Activated effector memory CD4-positive, alpha-beta T cell treated with Interleukin-2 at 50 U/mL for 16 hours (primary cell): ENCODE data around the gene ELF2.
"Not testable (repeated sequence)": the region's sequence is repeated elsewhere in the genome, so short reads cannot be mapped to it uniquely, and the experiment has no call there.

ENCODE experiments used
- DNase-seq: peaks from one replicate; pipeline ENCODE4 v3.0.0-alpha.2; 2020

Gene ELF2

DNA sequence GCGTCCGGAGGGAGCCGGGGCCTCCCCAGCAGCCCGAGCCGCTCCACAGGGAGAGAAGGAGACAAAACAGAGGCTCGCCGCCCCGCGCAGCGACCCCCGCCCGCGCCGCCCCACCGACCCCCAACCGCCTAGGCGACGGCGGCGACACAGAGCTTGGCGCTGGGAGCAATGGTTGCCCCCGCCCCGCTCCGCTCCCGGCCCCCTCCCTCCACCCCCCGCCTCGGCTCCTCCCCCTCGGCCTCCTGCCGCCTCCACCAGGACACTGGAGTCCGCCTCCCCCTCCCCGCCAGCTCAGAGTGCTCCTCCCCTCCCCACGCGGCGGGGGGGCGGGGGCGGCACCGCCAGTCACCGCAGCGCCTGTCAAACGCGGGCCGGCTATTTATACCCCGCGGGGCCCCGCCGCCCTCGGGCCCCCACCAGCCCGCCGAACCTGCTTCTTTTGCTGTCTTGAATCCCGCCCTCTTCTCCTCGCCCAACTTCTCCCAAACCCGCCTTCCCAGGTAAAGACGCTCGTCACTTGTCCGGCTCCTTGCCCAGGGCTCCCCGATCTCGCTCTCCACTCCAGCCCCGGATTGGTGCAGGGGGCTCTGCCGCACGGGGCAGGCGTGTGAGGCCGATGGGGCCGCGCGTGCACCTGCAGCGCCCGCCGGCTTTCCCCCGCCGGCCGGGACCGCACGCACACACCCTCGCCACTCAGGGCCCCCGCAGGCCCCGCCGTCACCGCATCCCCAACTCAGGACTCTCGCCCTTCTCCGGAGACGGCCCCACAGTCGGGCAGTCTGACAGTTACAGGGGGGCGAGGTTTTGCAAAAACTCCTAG, at the start of gene ELF2:
Gene ELF2, minus strand, starts transcription at position 170 of the 820 bp plus-strand sequence. CDS start 39,517 bp downstream, outside the sequence.
- peak; percentile 79 for DNase-seq

DNA sequence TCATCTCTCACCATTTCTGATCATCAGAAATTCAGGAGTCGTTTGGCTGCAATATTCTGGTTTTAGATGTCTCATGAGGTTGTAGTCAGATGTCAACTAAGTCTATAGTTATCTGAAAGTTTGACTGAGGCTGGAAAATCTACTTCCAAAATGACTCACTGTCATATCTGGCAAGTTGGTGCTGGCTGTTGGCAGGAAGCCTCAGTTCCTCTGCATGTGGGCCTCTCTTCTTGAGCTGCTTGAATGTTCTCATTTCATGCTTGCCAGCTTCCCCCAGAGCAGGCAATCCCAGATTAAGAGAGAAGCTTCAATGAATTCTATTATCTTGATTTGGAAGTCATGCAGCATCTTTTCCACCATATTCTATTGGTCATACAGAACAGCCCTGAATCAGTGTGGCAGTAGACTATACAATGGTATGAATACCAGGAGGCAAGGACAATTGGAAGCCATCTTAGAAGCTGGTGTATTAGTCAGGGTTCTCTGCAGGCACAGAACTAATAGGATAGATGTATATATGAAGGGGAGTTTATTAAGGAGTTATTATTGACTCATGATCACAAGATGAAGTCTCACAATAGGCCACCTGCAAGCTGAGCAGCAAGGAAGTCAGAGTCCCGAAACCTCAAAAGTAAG, 46.8 kb upstream of the ELF2 start:
- no peak for DNase-seq

DNA sequence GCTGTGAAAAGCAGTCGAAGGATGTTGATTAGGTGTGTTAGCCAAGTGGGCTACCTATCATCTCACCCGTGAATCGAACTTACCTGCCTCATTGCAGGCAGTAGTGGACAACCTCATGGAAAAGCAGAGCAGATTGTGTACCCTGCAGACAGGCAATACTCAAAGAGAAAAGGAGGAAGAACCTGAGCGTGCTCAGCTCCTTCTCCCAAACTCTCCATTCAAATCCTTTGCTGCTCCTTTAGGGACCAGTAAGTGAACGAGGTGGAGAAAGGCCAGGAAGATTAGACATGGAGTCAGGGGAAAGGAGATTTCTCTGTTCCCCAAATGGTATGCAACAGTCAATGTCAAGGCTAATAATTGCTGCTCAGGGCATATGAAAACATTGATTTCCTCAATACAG, 45.2 kb upstream of the ELF2 start:
- no peak for DNase-seq

DNA sequence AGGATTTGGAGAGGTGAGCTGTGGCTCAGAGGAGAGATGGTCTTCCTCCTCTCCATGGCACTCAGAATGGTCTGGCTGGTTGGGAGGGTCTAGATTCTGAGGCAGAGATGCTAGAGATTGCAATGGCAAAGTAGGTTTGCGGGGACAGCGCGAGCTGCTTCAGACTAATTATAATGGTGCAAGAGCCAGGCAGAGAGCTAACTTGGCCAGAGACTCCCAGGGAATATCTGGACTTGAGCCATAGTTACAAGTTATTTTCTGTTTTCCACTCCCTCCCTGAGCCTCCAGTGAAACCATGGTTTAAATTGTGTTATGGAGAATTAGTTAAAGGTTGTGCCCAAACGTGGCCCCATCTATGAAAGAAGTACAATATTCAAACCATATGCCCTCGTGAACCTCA, 44.7 kb upstream of the ELF2 start:
- no peak for DNase-seq

DNA sequence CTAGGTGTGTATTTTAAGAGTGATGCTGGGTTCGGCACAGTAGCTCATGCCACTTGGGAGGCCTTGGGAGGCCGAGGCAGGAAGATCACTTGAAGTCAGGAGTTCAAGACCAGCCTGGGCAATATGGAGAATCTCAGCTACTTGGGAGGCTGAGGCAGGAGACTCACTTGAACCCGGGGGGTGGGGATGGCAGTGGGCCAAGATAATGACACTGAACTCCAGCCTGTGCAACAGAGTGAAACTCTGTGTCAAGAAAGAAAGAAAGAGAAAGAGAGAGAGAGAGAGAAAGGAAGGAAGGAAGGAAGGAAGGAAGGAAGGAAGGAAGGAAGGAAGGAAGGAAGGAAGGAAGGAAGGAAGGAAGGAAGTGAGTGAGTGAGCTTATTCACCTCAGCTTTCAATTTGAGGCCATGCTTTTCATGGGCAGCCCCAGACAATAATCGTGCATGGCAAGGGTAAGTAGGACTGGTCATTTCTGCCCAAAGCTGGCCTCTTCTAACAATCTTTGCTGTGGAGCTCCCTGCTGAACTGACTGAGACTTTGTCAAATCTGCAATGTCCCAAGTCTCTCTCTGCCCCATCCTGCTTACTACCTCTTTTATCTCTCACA, 42.5 kb upstream of the ELF2 start:
- no peak for DNase-seq

DNA sequence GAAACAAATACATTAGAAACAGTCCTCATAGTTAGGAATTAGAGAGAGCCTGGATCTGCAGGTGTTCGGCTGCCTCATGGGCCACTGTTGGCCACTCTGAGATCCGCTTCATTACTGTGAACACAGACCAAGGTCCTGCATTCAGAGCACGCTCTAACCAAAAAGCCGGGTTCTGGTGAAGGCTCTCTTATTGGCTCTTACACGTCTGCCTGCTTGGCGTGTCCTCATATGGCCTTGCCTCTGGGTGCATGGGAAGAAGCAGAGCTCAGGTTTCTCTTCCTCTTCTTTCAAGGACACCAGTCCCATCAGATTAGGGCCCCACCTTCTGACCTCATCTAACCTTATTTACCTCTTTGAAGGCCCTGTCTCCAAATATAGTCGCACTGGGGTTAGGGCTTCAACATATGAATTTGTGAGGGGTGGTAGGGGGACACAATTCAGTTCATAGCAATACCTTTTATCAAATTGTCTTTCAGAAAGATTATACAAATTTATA, 37.1 kb upstream of the ELF2 start:
- DNase-seq: no peak

DNA sequence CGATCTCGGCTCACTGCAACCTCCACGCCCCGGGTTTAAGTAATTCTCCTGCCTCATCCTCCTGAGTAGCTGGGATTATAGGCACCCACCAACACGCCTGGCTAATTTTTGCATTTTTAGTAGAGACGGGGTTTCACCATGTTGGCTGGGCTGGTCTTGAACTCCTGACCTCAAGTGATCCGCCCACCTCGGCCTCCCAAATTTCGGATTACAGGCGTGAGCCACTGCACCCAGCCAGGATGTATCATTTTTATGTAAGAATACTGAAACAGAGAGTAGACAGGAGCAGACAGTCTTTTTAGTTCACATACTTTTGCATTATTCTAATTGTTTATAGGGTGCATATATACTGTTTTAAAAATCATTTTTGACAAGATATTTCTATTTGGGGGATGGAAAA, 36.6 kb upstream of the ELF2 start:
- DNase-seq: not testable (repeated sequence)

DNA sequence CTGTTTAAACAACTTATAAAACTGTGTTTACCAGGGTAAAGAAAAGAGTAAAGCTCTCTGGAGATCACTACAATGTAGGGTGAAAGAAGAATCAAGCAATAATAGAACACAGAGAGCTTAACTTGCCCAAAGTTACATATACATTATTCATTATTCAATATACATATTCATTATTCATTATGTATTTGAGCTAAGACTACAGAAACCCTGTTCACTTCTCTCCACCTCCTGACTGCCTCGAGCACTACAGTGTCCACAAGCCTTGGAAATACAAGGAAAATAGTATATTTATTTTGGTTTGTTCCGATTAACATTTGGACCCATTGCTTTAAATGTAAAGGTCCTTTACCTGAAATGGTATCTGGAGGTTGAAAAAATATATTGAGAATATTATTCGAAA, 35.9 kb upstream of the ELF2 start:
- no peak for DNase-seq

DNA sequence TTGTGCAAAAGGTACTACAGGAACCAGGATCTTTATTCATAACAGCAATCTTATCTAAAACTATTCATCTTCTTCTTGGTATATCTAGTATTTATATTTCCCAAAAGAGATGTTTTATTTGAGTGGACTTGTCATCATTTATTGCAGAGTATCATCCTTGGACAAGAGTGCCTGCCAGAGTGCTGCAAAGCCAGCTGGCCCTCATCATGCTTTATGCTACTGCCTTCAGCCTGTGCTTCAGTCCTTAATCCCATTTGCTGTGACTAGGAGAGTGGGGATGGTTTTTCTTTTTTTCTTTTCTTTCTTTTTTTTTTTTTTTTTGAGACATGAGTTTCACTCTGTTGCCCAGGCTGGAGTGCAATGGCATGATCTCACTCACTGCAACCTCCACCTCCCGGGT, 33.5 kb upstream of the ELF2 start:
- DNase-seq: no peak

DNA sequence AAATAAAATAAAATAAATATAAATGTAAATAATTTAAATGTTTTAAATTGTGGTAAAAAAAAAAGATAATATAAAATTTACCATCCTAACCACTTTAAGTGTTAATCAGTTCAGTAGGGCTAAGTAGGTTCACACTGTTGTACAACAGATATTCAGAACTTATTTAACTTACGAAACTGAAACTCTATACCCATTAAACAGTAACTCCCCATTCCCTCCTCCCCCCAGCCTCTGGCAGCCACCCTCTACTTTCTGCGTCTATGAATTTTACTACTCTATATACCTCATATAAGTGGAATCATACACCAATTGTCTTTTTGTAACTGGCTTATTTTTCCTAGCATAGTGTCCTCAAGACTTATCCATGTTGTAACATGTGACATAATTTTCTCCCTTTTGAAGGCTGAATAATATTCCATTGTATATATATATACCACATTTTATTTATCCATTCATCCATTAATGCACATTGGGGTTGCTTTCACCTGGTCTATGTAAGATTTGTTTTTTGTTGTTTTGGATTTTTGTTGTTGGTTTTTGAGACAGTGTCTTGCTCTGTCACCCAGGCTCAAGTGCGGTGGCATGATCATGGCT, 32.5 kb upstream of the ELF2 start:
- DNase-seq: no peak

DNA sequence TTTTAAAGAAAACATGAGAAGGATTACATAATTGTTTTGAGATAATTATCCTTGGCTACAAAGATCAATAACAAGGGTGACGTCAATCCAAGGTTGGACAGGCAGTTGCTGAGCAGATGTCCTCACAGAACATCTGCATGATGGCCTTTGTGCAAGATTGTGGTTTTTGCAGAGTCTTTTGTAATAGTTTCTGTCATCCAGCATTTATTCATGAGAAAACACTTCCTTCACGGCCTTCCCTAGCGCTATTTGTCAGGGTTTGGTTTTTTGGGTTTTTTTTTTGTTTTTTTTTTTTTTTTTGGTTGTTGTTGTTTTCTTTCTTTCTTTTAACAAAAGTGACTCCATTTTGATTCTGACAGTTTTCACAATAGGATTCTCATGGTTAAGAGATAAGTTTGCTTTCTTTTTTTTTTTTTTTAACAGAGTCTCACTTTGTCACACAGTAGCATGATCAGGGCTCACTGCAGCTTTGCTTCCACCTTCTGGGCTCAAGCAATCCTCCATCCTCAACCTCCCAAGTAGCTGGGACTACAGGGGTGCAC, 31.5 kb upstream of the ELF2 start:
- DNase-seq: no peak

DNA sequence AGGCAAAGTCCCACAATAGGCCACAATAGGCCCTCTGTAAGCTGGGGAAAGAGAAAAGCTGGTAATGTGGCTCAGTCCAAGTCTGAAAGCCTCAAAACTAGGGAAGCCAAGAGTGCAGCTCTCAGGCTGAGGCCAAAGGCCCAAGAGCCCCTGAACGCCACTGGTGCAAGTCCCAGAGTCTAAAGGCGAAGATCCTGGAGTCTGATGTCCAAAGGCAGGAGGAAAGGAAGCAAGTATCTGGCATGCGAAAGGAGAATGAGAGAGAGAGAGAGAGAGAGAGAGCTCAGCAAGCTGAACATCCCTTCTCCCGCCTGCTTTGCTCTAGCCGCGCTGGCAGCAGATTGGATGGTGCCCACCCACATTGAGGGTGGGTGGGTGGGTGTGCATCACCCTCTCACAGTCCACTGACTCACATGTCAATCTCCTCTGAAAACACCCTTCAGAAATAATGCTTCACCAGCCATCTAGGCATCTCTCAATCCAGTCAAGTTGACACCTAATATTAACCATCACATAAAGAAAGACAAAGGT, 30.9 kb upstream of the ELF2 start:
- no peak for DNase-seq

DNA sequence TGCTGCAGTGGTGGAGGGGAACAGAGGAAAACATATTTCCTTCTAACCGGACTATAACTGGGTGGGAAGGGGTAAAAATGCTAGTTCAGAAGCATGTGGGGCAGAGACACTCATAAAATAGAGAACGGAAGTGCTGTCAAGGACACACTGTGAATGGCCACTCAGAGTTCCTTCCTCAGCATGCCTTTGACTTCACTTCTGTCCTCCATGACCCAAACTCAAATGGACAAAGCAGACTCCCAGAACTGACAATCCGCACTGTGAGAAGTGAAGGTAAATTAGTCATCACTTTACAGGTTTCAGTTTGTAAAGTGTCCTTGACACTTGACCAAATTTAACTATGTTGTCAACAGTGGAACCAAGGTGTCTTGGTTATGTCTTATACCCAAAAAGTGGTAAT, 30.2 kb upstream of the ELF2 start:
- no peak for DNase-seq

DNA sequence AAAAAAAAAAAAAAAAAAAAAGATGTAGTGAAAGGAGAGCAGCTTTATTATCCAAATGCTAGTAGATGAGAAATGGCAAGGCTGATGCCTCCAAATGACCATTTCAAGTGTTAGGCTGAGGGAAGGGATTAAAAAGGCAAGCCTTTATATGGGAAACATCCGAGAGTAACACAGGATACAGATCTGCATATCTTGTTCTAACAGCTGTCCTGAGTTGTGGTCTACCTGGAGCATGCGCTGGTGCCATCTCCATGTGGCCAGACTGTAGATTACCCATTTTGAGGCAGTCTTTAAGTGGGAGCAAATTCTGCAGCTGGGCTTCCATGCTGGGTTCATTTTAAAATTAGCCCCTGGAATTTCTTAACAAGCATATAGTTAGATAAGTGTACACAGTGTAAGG, 26.0 kb upstream of the ELF2 start:
- DNase-seq: no peak

DNA sequence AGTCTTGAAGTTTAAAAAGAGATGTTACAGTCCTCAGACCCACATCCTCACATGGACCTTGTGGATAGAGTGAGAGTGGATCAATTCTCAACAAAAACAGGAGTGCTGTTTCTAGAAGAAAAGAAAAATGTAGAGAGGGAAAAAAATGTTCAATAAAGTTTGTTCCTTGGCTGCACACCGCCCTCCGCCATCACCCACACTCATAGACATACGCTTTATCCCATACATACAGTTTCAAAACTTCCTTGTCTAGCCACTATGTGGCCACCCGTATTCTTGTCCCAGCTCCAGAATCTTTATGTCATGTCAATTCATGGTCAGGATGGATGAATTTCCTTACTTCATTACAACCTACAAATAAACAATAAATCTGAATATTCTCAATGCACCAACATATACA, 23.5 kb upstream of the ELF2 start:
- no peak for DNase-seq

DNA sequence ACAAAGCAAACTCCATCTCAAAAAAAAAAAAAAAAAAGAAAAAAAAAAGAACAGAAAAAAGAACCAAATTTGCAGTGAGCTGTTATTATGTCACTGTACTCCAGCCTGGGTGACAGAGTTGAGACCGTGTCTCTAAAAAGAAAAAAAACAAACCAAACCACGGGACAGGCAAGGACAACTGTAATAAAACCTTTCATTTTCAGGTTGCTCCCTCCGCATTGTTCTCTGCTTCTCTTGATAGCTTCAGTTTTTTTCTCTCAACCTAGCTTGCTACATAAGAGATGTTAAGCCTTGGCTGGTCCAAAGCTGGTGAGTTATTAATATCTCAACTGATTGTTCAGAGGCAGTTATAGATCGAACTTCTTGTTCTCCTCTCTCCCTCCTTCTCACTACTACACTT, 23.1 kb upstream of the ELF2 start:
- no peak for DNase-seq

DNA sequence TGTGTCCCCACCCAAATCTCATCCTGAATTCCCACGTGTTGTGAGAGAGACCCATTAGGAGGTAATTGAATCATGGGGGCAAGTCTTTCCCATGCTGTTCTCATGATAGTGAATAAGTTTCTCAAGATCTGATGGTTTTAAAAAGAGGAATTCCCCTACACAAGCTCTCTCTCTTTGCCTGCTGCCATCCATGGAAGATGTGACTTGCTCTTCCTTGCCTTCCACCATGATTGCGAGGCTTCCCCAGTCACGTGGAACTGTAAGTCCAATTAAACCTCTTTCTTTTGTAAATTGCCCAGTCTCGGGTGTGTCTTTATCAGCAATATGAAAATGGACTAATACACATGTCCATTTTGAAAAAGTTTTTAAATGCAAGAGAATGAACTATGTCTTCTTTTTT, 20.2 kb upstream of the ELF2 start:
- DNase-seq: not testable (repeated sequence)

DNA sequence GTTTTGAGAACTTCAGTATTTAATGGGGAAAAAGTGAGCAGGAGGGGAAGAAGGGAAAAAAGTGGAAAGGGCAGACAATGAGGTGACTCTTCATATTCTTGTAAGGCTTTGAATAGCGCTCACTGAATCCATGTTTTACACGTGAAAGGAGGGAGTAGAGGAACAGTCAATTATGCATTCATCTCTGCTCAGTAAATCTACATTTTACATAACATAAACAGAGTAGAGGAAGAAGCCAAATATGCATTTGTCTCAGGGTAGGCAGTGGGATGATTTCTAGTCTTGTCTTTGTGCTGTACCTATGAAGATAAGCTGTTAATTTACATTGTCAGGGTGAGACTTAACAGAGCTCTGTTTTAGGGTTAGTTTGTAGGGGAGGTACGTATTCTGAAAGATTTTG, 19.4 kb upstream of the ELF2 start:
- DNase-seq: no peak

DNA sequence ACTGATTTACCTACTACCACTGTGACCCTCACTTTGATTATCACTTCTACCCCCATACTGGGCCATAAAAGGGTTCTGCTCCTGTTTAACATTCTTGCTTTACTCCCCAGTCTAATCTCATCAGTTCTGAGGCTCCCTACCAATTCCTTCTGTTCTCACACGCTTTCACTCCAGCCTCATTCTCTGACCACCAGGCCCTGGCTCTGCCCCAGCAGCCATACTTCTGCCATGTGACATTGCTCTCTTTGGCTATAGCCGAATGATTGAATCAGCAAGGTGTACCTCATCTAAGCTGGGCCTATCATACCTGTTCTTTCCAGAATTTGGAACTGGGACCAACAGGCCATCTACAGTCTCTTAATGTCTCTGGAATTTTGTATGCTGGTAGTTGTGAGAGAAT, 14.4 kb upstream of the ELF2 start:
- no peak for DNase-seq

DNA sequence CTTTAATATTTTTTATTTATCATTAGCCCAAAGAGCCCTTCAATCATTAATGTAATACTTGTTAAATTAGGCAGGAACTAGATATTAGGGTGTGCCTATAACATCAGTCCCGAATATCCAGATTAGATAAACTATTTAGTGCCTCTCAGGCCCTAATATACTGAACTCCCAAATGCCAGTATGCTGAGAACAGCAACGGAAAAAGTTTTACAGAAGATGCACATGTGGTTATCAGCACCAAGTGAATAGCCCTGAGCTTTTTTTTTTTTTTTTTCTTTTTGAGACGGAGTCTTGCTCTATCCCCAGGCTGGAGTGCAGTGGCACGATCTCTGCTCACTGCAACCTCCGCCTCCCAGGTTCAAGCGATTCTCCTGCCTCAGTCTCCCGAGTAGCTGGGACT, 13.0 kb upstream of the ELF2 start:
- no peak for DNase-seq

DNA sequence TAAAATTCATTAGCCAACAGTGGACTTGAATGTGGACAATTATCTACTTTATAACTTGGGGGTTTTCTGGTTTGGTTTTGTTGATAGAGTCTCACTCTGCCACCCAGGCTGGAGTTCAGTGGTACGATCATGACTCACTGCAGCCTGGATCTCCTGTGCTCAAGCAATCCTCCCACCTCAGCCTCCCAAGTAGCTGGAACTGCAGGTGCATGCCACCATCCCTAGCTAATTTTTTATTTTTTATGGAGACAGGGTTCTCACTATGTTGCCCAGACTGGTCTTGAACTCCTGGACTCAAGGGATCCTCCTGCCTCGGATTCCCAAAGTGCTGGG, 12.4 kb upstream of the ELF2 start:
- no peak for DNase-seq

DNA sequence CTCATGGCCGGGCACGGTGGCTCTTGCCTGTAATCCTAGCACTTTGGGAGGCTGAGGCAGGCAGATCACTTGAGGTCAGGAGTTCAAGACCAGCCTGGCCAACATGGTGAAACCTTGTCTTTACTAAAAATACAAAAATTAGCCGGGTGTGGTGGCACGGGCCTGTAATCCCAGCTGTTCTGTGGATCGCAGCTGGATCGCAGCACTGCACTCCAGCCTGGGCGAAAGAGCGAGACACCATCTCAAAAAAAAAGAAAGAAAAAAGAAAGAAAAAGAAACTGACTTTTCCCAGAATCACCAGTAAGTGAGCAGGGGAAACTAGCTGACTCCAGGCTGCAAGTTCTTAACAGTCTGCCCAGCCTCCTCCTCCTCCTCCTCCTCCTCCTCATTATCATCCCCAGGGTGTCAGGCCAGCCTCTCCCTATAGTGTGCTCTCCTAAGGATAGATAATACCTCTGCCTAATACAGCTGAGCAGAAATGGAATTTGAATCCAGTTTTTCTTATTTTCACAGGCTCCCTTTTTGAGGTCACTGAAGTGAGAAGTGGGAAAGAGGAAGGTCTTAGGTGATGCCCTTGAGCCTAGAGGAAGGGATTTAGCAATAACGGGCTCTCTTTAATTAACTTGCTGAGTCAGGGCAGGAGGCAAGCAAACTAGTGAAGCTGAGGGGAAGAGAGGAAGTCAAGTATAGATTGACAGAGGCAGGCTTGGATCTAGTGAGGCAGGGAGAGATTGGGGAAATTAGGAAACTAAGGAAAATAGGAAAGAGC, 11.8 kb upstream of the ELF2 start:
- no peak for DNase-seq

DNA sequence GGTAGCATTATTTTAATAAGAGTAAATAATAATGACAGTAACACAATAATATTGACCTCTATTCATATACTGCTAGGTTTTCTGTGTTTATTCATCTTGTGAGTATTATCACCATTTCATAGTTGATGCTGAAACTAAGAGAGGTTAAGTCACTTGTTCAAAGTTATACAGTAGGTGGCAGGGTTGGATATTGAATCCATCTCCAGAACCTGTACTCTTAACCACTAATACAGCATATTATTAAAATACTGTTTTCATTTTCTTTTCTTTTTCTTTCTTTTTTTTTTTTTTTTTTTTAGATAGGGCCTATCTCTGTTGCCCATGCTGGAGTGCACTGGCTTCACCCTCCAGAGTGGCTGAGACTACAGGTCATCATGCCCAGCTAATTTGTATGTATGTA, 7.1 kb upstream of the ELF2 start:
- DNase-seq: no peak
